Activated CD8-positive, alpha-beta T cell treated with anti-CD3 and anti-CD28 coated beads for 36 hours (primary cell): ENCODE measurements around the gene SEH1L. TPM values are rescaled to one million over a fixed set of nuclear protein-coding genes. Genes with fewer than 3 reads are reported as not detected.
A peak's percentile ranks its signal among the peaks of the same experiment; 100 is the strongest.

Experiments used
- ATAC-seq: fragments of 200-7000 bp; cut with Tn5 transposase; one replicate; pipeline ENCODE4 v1.10.0; 2021; ENCODE audit warnings: mild to moderate bottlenecking, moderate library complexity
- CTCF ChIA-PET: fragments of 350-600 bp; sonication (Branson Sonifier 250); formaldehyde crosslinking; loops from one replicate; lab custom pipeline; 2021; ENCODE audit warnings: antibody characterized with exemption; lab: Charles Lee
- POLR2A ChIA-PET: fragments of 350-600 bp; sonication (Branson Sonifier 250); formaldehyde crosslinking; loops from one replicate; lab custom pipeline; 2021; ENCODE audit warnings: antibody characterized with exemption; lab: Charles Lee
- DNase-seq: peaks from one replicate; pipeline ENCODE4 v3.0.0-alpha.2; 2020
- H3K27ac Mint-ChIP-seq: one replicate; pipeline ENCODE4 v1.8.0; 2021; ENCODE audit warnings: mild to moderate bottlenecking, mixed read lengths
- H3K27me3 Mint-ChIP-seq: one replicate; pipeline ENCODE4 v1.8.0; 2021; ENCODE audit warnings: mixed read lengths
- H3K36me3 Mint-ChIP-seq: one replicate; pipeline ENCODE4 v1.8.0; 2021; ENCODE audit warnings: low read depth, mixed read lengths
- H3K4me1 Mint-ChIP-seq: one replicate; pipeline ENCODE4 v1.8.0; 2021; ENCODE audit warnings: low read depth, mixed read lengths
- H3K4me3 Mint-ChIP-seq: one replicate; pipeline ENCODE4 v1.8.0; 2021; ENCODE audit warnings: mild to moderate bottlenecking, moderate library complexity, mixed read lengths
- H3K9me3 Mint-ChIP-seq: one replicate; pipeline ENCODE4 v1.8.0; 2021; ENCODE audit warnings: mixed read lengths
- intact Hi-C: fragments of 100-400 bp; cut with micrococcal nuclease; formaldehyde crosslinking; loops from one replicate; pipeline ENCODE4 v1.10.0; 2022
- total RNA-seq, 2 experiments: library from RNA; stranded (reverse); gene quantifications; one replicate each; pipeline ENCODE4 v1.2.3, GENCODE V29; 2021
- TF ChIP-seq, protein P1 (sequence below): fragments of 200-600 bp; IDR thresholded peaks from one replicate; pipeline ENCODE4 v1.8.0; 2022; ENCODE audit warnings: antibody characterized with exemption, mild to moderate bottlenecking

SEH1L gene
- total RNA-seq, 2 experiments from 2014 or later: 105 to 110 TPM

DNA sequence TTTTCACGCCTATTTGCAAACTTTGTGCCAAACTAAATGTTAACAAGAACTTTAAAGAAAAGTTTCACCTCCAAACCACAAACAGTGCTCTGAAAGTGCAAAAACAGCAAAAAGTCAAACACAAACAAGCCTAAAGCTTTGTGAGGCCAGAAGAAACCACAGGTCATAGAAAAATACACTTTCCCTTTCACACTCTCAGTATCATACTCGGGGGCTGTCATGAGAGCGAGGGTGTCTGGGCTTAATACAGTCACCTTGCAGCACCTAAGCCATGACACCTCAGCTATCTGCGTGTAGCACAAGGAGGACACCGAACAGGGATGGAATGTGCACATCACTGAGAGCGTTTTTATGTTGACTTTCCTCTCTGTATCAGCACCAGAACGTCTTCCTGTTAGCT is 26.6 kb upstream of the SEH1L start:
- H3K4me3 Mint-ChIP-seq: peak overlapping the region; percentile 20
- DNase-seq (peak; percentile 70), ATAC-seq (peak; percentile 99)
- peaks cover 12% of the 10 kb centered on the region for H3K4me1 Mint-ChIP-seq
- ChIA-PET CTCF (interaction anchor here (0.8 to 2.4 kb wide), 9 partner anchors 11 to 177 kb away, joined by 3 to 8 read pairs (median 4); no protein-coding TSS in a partner anchor), POLR2A (interaction anchor here (0.7 to 3.0 kb wide), 3 partner anchors 10 to 333 kb away, joined by 4 to 12 read pairs (median 10); partner anchors contain the start of gene PTPN2)
- TF ChIP-seq, protein P1, sequence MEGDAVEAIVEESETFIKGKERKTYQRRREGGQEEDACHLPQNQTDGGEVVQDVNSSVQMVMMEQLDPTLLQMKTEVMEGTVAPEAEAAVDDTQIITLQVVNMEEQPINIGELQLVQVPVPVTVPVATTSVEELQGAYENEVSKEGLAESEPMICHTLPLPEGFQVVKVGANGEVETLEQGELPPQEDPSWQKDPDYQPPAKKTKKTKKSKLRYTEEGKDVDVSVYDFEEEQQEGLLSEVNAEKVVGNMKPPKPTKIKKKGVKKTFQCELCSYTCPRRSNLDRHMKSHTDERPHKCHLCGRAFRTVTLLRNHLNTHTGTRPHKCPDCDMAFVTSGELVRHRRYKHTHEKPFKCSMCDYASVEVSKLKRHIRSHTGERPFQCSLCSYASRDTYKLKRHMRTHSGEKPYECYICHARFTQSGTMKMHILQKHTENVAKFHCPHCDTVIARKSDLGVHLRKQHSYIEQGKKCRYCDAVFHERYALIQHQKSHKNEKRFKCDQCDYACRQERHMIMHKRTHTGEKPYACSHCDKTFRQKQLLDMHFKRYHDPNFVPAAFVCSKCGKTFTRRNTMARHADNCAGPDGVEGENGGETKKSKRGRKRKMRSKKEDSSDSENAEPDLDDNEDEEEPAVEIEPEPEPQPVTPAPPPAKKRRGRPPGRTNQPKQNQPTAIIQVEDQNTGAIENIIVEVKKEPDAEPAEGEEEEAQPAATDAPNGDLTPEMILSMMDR: no peak
- H3K9me3 Mint-ChIP-seq: no peaks in the 10 kb centered on the region
- intact Hi-C loops: no loop called here
- peak overlapping the region; percentile 32 for H3K27ac Mint-ChIP-seq
- H3K27me3 Mint-ChIP-seq: no peaks in the 10 kb centered on the region
- no peaks in the 10 kb centered on the region for H3K36me3 Mint-ChIP-seq

DNA sequence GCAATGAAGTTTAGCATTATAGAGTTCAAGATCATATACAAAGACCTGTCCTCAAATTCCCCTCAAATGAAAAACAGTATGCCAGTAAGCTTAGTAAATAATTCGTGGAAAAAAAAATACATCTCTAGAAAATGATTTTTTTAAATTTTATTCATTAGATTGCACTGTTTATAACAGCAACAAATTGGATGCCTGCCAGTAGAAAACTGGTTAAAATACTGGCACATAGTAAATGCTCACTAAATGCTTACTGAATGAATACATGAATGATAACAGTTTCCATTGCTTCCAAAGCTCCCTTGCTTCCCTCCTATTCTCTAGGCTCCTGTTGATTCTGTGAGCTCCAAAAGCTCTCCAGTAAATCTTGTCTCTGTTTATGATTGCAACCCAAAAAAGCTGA is 25.5 kb upstream of the SEH1L start:
- no peak for ATAC-seq
- H3K4me1 Mint-ChIP-seq: peaks cover 12% of the 10 kb centered on the region
- CTCF ChIA-PET: interaction anchor here (1.0 to 2.4 kb wide), 8 partner anchors 12 to 196 kb away, joined by 3 to 8 read pairs (median 6); no protein-coding TSS in a partner anchor
- no peak overlapping the region for H3K27ac Mint-ChIP-seq
- H3K27me3 Mint-ChIP-seq: no peaks in the 10 kb centered on the region
- intact Hi-C loops: no loop called here
- no peak overlapping the region for H3K4me3 Mint-ChIP-seq
- no peaks in the 10 kb centered on the region for H3K36me3 Mint-ChIP-seq
- TF ChIP-seq, protein P1: no peak
- POLR2A ChIA-PET: interaction anchor here (0.7 to 3.0 kb wide), 3 partner anchors 11 to 38 kb away, joined by 3 to 12 read pairs (median 10); partner anchors contain the start of gene PTPN2
- DNase-seq: no peak
- no peaks in the 10 kb centered on the region for H3K9me3 Mint-ChIP-seq

DNA sequence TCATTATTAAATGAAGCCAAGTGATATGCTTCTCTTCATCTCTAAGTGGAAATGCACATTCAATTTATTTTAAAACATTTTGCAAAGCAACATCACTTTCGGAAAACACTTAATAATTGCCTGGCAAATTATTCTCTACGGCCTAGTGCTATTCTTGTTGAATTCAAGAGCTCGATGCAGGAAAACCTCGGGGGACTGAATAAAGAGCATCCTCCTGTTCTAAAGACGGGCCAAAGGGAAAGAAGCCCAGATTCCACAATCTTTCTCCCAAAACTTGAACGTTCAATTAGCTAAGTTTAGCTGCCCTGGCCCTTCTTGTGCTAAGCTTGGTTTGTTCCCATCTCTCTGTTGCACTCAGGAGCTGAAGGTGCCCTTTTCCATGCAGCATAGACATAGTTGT is 23.2 kb upstream of the SEH1L start:
- TF ChIP-seq, protein P1: no peak
- Mint-ChIP-seq H3K36me3 (no peaks in the 10 kb centered on the region), H3K4me1 (peaks cover 11% of the 10 kb centered on the region), H3K27me3 (no peaks in the 10 kb centered on the region), H3K4me3 (no peak overlapping the region), H3K9me3 (no peaks in the 10 kb centered on the region), H3K27ac (no peak overlapping the region)
- DNase-seq: no peak
- POLR2A ChIA-PET: interaction anchor here (1.3 kb wide), 1 partner anchor 16 kb away, joined by 3 read pairs; no protein-coding TSS in a partner anchor
- intact Hi-C loops: no loop called here
- ATAC-seq: no peak
- CTCF ChIA-PET: interaction anchor here (0.5 to 3.1 kb wide), 3 partner anchors 10 to 163 kb away, joined by 3 to 13 read pairs (median 4); no protein-coding TSS in a partner anchor

DNA sequence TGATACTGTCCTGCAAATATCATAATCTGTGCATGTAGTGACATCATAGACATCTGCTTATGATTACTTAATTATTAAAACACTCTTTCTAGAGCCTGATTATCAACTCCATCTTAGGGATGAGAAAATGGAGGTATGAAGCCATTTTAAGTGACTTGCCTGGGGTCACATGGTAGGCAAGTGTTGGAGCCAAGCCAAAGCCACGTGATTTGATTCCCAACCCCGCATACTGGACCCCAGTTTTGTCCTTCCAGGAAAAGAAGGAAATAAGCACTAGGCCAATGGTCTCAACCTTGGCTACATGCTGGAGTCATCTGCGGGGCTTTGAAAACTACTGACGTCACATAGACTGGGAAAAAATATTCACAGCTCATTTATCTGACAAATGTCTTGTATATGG is 19.6 kb upstream of the SEH1L start:
- intact Hi-C loops: no loop called here

DNA sequence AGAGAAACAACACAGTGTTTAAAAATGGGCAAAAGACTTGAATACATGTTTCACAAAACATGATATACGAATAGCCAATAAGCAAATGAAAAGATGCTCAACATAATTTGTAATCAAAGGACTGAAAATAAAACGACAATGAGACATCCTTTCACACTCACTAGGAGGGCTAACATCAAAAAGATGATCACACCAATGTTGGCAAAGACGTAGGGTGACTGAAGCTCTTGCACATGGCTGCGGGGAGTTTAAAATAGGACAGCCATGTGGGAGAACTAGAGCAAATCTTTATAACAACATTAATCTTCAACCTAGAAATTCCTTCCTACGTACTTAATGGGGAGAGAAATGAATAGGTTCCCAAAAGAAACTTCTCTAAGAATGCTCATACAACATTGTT is 19.2 kb upstream of the SEH1L start:
- Mint-ChIP-seq H3K27ac (no peak overlapping the region), H3K36me3 (no peaks in the 10 kb centered on the region), H3K4me1 (no peaks in the 10 kb centered on the region), H3K9me3 (no peaks in the 10 kb centered on the region), H3K27me3 (no peaks in the 10 kb centered on the region), H3K4me3 (no peak overlapping the region)
- TF ChIP-seq, protein P1: no peak
- DNase-seq (no peak), ATAC-seq (no peak)
- intact Hi-C loops: no loop called here
- POLR2A ChIA-PET: no interaction called here
- CTCF ChIA-PET: interaction anchor here (1.4 kb wide), 1 partner anchor 35 kb away, joined by 3 read pairs; no protein-coding TSS in a partner anchor

More for the DNA sequence above, 19.6 kb upstream of the SEH1L start:
- H3K27ac Mint-ChIP-seq: no peak overlapping the region
- CTCF ChIA-PET: interaction anchor here (1.4 kb wide), 1 partner anchor 35 kb away, joined by 3 read pairs; no protein-coding TSS in a partner anchor
- ATAC-seq (no peak), DNase-seq (no peak)
- H3K4me3 Mint-ChIP-seq: no peak overlapping the region
- POLR2A ChIA-PET: no interaction called here
- no peaks in the 10 kb centered on the region for H3K9me3 Mint-ChIP-seq
- H3K36me3 Mint-ChIP-seq: no peaks in the 10 kb centered on the region
- H3K4me1 Mint-ChIP-seq: no peaks in the 10 kb centered on the region
- no peaks in the 10 kb centered on the region for H3K27me3 Mint-ChIP-seq
- TF ChIP-seq, protein P1: no peak
